H1 (cell line): ENCODE results near the gene JPT2.

ENCODE experiments used
- HDAC2 ChIP-seq, 2 experiments: fragments of 300-600 bp in 1 of 2; sonication (generic) in 1 of 2; IDR thresholded peaks; 2 replicates each; pipeline ENCODE4 v1.6.1; 2011 to 2012; ENCODE audit warnings: low read depth in 2 of 2, low read length in 2 of 2, mild to moderate bottlenecking in 2 of 2, moderate library complexity in 2 of 2, borderline replicate concordance in 1 of 2, inconsistent platforms in 1 of 2
- NRF1 ChIP-seq: IDR thresholded peaks from 2 replicates; pipeline ENCODE4 v1.6.1; 2011; ENCODE audit warnings: mild to moderate bottlenecking, low read depth, low read length, improper control_type of control experiment
- TF ChIP-seq, protein P1 (sequence below), 3 experiments: IDR thresholded peaks; 1 replicate in 2 of 3; 2 replicates in 1 of 3; pipeline versions ENCODE4 v1.5.1 to v1.6.1; 2011; ENCODE audit warnings: low read length in 3 of 3, mild to moderate bottlenecking in 3 of 3, inconsistent platforms in 2 of 3, low read depth in 1 of 3, moderate library complexity in 1 of 3; ENCODE audit not compliant: insufficient read depth in 1 of 3; ENCODE audit errors: control extremely low read depth in 1 of 3

DNA sequence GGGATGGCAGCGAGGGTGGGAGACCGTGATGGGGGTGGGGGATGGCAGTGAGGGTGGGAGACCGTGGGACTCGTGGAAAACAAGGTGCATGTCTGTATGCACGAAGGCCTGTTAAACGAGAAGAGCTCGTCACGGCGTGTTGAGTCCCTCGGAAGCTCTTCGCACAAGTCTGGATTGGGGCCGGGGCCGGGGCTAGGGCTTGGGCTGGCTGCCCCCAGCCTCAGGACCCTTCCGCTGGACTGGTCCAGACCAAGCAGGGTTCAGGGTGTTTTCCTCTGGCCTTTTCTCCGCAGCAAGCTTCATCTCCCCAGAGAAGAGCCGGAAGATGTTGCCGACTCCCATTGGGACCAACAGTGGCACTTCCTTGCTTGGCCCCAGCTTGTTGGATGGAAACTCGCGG lies 7.7 kb upstream of the JPT2 start:
- TF ChIP-seq NRF1 (no peak), HDAC2 (IDR thresholded peaks at IDR 0.05; ENCODE audit: borderline replicate concordance in 1 of 2, low read depth in 2 of 2, low read length in 2 of 2) (no peak)
- TF ChIP-seq, protein P1, sequence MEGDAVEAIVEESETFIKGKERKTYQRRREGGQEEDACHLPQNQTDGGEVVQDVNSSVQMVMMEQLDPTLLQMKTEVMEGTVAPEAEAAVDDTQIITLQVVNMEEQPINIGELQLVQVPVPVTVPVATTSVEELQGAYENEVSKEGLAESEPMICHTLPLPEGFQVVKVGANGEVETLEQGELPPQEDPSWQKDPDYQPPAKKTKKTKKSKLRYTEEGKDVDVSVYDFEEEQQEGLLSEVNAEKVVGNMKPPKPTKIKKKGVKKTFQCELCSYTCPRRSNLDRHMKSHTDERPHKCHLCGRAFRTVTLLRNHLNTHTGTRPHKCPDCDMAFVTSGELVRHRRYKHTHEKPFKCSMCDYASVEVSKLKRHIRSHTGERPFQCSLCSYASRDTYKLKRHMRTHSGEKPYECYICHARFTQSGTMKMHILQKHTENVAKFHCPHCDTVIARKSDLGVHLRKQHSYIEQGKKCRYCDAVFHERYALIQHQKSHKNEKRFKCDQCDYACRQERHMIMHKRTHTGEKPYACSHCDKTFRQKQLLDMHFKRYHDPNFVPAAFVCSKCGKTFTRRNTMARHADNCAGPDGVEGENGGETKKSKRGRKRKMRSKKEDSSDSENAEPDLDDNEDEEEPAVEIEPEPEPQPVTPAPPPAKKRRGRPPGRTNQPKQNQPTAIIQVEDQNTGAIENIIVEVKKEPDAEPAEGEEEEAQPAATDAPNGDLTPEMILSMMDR (IDR thresholded peaks at IDR 0.05; ENCODE audit: control extremely low read depth in 1 of 3, insufficient read depth in 1 of 3, low read depth in 1 of 3, low read length in 3 of 3) = no peak
